Measurements from ENCODE around the gene PRORP. TPM values are rescaled to one million over a fixed set of nuclear protein-coding genes. Genes with fewer than 3 reads are reported as not detected.

PRORP gene
- total and polyA plus RNA-seq, 11 donors: 8.3 to 25.8 (median 21.1) TPM

DNA sequence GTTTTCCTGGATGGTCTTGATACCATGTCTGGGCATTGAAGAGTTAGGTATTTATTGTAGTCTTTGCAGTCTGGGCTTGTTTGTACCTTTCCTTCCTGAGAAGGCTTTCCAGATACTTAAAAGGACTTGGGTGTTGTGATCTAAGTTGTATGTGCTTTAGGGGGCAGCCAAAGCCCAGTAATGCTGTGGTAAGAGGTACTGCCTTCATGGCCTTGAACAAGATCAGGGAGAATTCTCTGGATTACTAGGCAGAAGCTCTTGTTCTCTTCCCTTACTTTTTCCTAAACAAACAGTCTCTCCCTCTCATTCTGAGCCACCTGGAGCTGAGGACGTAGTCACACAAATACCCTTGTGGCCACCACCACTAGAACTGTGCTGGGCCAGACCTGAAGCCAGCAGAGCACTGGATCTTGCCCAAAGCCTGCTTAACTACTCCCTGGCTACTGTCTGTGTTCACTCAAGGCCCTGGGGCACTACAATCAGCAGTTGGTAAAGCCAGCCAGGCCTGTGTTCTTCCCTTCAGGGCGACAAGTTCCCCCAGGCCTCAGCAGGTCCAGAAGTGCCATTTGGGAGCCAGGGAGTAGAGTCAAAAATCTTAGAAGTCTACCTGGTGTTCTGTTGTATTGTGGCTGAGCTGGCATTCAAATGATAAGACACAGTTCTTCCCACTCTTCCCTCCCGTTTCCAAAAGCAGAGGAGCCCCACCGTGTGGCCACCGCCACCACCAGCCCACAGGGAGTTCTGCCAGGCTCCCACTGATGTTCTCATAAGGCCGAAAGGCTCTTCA lies 11.4 kb downstream of the PRORP start:
- no peak for TF ChIP-seq POLR2A (IDR thresholded peaks at IDR 0.05)
- TF ChIP-seq, protein P1, sequence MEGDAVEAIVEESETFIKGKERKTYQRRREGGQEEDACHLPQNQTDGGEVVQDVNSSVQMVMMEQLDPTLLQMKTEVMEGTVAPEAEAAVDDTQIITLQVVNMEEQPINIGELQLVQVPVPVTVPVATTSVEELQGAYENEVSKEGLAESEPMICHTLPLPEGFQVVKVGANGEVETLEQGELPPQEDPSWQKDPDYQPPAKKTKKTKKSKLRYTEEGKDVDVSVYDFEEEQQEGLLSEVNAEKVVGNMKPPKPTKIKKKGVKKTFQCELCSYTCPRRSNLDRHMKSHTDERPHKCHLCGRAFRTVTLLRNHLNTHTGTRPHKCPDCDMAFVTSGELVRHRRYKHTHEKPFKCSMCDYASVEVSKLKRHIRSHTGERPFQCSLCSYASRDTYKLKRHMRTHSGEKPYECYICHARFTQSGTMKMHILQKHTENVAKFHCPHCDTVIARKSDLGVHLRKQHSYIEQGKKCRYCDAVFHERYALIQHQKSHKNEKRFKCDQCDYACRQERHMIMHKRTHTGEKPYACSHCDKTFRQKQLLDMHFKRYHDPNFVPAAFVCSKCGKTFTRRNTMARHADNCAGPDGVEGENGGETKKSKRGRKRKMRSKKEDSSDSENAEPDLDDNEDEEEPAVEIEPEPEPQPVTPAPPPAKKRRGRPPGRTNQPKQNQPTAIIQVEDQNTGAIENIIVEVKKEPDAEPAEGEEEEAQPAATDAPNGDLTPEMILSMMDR (IDR thresholded peaks at IDR 0.05): no peak
- Histone ChIP-seq H3K27me3 (no peaks in the 10 kb centered on the region), H3K36me3 (peaks cover 0 to 30% (median 6%) of the 10 kb centered on the region in 9 donors), H3K4me1 (peaks cover 0 to 12% (median 3%) of the 10 kb centered on the region in 12 donors), H3K27ac (no peak overlapping the region), H3K4me3 (no peak overlapping the region), H3K9me3 (peaks cover 0 to 8% (median 0%) of the 10 kb centered on the region in 12 donors)
- ATAC-seq (no peak), DNase-seq (no peak)
- WGBS, 4 donors: 74 to 87% (median 82%) methylated on average over 5 to 6 of the region's 6 CpGs
- intact Hi-C loops (cut with DNase I): loop anchor here in 1 of 10 donors (5.0 kb wide), 1 partner anchor 279 kb away; no protein-coding TSS in a partner anchor

DNA sequence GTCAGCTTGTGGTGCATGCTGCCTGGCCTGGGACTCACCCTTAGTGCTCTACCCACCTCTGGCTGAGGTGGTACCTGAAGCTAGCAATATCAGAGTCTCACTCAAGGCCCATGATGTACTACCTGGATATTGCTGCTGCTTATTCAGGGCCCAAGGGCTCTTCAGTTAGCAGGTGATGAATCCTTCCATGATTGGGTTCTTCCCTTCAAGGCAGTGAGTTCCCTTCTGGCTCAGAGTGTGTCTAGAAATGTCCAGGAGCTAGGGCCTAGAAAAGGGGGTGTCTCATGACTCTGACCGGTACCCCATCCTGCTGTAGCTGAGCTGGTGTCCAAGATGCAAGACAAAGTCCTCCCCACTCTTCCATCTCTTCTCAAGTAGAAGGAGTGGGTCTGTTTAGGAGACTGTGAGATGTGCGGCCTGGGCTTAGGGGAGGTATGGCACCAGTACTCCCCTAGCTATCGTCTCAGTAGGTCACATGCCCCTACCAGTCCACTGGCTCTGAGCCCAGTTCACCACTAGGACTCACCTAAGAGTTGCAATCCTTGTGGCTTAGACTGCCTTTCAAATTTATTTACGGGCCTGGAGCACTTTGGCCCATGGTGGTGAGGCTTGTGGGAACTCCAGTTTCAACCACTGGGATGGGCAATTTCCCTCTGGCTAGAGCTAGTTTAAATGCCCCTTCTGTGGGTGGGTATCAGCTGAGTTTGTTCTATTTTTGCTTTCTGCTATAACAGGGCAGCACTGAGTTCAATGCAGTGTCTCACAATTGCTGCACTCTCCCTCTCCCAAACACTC lies 12.2 kb downstream of the PRORP start:
- Histone ChIP-seq H3K27ac (no peak overlapping the region), H3K4me1 (peaks cover 0 to 12% (median 3%) of the 10 kb centered on the region in 12 donors), H3K9me3 (peaks cover 0 to 8% (median 0%) of the 10 kb centered on the region in 12 donors), H3K27me3 (no peaks in the 10 kb centered on the region), H3K4me3 (no peak overlapping the region), H3K36me3 (peaks cover 0 to 30% (median 6%) of the 10 kb centered on the region in 9 donors)
- TF ChIP-seq, protein P1 (IDR thresholded peaks at IDR 0.05): no peak
- no peak for TF ChIP-seq POLR2A (IDR thresholded peaks at IDR 0.05)
- intact Hi-C loops (cut with DNase I): loop anchor here in 2 of 10 donors (5.0 kb wide), 1 partner anchor 278 kb away; no protein-coding TSS in a partner anchor
- WGBS, 4 donors: 60 to 75% (median 71%) methylated on average over 4 of the region's 4 CpGs
- ATAC-seq: peak in 3 of 4 donors; percentile 49 to 56 (median 52)
- DNase-seq: peak in 1 of 5 donors; percentile 41

DNA sequence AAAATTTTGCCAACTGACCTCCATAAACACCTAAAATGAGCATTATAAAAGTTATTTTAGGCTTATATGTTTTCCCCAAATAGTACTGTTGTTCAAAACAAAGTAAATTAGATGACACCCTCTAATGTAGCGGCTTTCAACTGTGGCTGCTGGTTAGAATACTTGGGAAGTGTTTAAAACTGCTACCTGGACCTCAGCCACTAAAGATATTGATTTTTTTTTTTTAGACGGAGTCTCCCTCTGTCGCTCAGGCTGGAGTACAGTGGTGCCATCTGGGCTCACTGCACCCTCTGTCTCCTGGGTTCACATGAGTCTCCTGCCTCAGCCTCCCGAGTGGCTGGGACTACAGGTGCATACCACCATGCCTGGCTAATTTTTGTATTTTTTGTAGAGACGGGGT lies 16.2 kb downstream of the PRORP start:
- Histone ChIP-seq H3K4me1 (peaks cover 0 to 12% (median 3%) of the 10 kb centered on the region in 12 donors), H3K4me3 (no peak overlapping the region), H3K9me3 (no peaks in the 10 kb centered on the region), H3K27ac (no peak overlapping the region), H3K27me3 (no peaks in the 10 kb centered on the region), H3K36me3 (peaks cover 0 to 34% (median 0%) of the 10 kb centered on the region in 9 donors)
- intact Hi-C loops (cut with DNase I): loop anchor here in 1 of 10 donors (5.0 kb wide), 1 partner anchor 274 kb away; no protein-coding TSS in a partner anchor
- TF ChIP-seq POLR2A (IDR thresholded peaks at IDR 0.05): no peak
- TF ChIP-seq, protein P1 (IDR thresholded peaks at IDR 0.05): no peak
- WGBS, 4 donors: 71 to 93% (median 87%) methylated on average over 5 of the region's 5 CpGs; no CpG with 5 or more reads in 1 of the 4 donors
- ATAC-seq (no peak), DNase-seq (no peak)
